ENCODE data around the gene KRTAP3-3. TPM values are rescaled to one million over a fixed set of nuclear protein-coding genes. Genes with fewer than 3 reads are reported as not detected.

The KRTAP3-3 gene
- total RNA-seq, 1 experiment from 2014 or later = not detected

DNA sequence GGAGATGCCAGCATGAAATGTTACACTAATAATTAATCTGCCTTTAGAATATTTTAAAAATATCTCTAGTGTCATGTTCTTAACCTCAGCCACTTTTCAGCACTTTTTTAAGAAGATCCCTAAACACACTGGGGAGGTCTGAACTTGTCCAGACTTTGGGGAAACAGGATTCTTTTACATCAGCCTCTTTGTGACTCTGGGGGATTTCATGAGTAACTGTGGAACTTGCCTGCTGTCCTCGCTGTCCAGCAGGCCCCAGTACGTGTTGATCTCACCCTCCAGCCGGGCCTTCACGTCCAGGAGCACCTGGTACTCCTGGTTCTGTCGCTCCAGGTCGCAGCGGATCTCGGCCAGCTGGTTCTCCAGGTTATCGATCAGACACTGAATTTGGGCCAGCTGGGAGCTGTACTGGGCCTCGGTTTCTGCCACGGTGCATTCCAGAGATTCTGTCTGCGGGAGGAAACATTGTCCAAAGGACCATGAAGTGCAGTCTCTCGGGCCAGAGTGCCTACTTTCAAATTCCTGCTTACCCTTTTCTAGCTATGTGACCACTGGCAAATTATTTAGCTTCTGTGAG lies 15.3 kb downstream of the KRTAP3-3 start:
- H3K36me3 ChIP-seq (ENCODE audit: insufficient read depth, low read length, poor library complexity, severe bottlenecking) = no peaks in the 10 kb centered on the region
- no peak for DNase-seq (ENCODE audit: low spot score)
- no peak overlapping the region for H3K27ac ChIP-seq (ENCODE audit: low read depth, low read length, poor library complexity, severe bottlenecking)
- TF ChIP-seq EZH2 (IDR thresholded peaks at IDR 0.05; ENCODE audit: borderline replicate concordance, low read depth, low read length, poor library complexity, severe bottlenecking) = no peak
- TF ChIP-seq, protein P1, sequence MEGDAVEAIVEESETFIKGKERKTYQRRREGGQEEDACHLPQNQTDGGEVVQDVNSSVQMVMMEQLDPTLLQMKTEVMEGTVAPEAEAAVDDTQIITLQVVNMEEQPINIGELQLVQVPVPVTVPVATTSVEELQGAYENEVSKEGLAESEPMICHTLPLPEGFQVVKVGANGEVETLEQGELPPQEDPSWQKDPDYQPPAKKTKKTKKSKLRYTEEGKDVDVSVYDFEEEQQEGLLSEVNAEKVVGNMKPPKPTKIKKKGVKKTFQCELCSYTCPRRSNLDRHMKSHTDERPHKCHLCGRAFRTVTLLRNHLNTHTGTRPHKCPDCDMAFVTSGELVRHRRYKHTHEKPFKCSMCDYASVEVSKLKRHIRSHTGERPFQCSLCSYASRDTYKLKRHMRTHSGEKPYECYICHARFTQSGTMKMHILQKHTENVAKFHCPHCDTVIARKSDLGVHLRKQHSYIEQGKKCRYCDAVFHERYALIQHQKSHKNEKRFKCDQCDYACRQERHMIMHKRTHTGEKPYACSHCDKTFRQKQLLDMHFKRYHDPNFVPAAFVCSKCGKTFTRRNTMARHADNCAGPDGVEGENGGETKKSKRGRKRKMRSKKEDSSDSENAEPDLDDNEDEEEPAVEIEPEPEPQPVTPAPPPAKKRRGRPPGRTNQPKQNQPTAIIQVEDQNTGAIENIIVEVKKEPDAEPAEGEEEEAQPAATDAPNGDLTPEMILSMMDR (conservative IDR thresholded peaks at IDR 0.05; ENCODE audit: low read depth, low read length) = no peak
- no peaks in the 10 kb centered on the region for H3K27me3 ChIP-seq (replicated peaks; ENCODE audit: insufficient read depth, low read depth, low read length, poor library complexity)
- no peaks in the 10 kb centered on the region for H3K4me1 ChIP-seq (ENCODE audit: insufficient read depth, low read length, poor library complexity, severe bottlenecking)
- intact Hi-C loops (cut with micrococcal nuclease; ENCODE audit: unreplicated experiment) = no loop called here
- H3K4me3 ChIP-seq (ENCODE audit: low read depth, low read length, poor library complexity, severe bottlenecking) = no peak overlapping the region
- CTCF ChIA-PET = no interaction called here
- POLR2A ChIA-PET (ENCODE audit: low non-redundant PET) = no interaction called here
- no peaks in the 10 kb centered on the region for H3K9me3 ChIP-seq (ENCODE audit: low read depth, low read length, poor library complexity, severe bottlenecking)
- BruUV-seq (replicated peaks) = no TSS peak

DNA sequence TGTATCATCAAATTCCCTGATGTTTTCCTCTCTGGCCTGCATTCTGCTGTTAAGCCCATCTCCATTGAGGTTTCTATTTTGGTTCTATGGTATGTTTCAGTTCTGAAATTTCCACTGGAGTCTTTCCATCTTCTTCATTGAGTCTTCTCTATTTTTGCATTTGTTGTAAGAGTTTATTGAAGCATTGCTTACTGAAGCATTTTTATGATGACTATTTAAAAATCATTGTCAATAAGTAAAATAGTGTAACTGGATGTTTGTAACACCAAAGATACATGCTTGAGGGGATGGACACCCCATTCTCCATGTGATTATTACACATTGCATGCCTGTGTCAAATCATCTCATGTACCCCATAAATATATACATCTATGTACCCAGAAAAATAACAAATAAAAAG lies 18.4 kb downstream of the KRTAP3-3 start:
- H3K9me3 ChIP-seq (ENCODE audit: low read depth, low read length, poor library complexity, severe bottlenecking) = no peaks in the 10 kb centered on the region
- no TSS peak for BruUV-seq (replicated peaks)
- H3K27ac ChIP-seq (ENCODE audit: low read depth, low read length, poor library complexity, severe bottlenecking) = no peak overlapping the region
- intact Hi-C loops (cut with micrococcal nuclease; ENCODE audit: unreplicated experiment) = no loop called here
- no peaks in the 10 kb centered on the region for H3K4me1 ChIP-seq (ENCODE audit: insufficient read depth, low read length, poor library complexity, severe bottlenecking)
- H3K4me3 ChIP-seq (ENCODE audit: low read depth, low read length, poor library complexity, severe bottlenecking) = no peak overlapping the region
- DNase-seq (ENCODE audit: low spot score) = no peak
- ChIA-PET POLR2A (ENCODE audit: low non-redundant PET) (no interaction called here), CTCF (no interaction called here)
- no peaks in the 10 kb centered on the region for H3K36me3 ChIP-seq (ENCODE audit: insufficient read depth, low read length, poor library complexity, severe bottlenecking)
- no peaks in the 10 kb centered on the region for H3K27me3 ChIP-seq (replicated peaks; ENCODE audit: insufficient read depth, low read depth, low read length, poor library complexity)
- TF ChIP-seq EZH2 (IDR thresholded peaks at IDR 0.05; ENCODE audit: borderline replicate concordance, low read depth, low read length, poor library complexity, severe bottlenecking) = no peak
- TF ChIP-seq, protein P1 (conservative IDR thresholded peaks at IDR 0.05; ENCODE audit: low read depth, low read length) = no peak

DNA sequence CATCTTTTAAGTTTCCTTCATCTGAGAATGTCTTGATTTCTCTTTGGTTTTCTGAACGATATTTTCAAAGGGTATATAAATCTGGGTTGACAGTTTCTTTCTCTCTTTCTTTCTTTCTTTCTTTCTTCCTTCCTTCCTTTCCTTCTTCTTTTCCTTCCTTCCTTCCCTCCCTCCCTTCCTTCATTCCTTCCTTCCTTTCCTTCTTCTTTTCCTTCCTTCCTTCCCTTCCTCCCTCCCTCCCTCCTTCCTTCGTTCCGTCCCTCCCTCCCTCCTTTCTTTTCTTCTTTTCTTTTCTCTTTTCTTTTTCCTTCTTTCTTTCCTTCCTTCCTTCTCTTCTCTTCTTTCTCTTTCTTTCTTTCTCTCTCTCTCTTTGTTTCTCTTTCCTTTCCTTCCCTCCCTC lies 19.6 kb downstream of the KRTAP3-3 start:
- ChIA-PET CTCF (interaction anchor here (0.7 kb wide), 1 partner anchor 13 kb away, joined by 3 read pairs; no protein-coding TSS in a partner anchor), POLR2A (ENCODE audit: low non-redundant PET) (no interaction called here)
- Histone ChIP-seq H3K27me3 (replicated peaks; ENCODE audit: insufficient read depth, low read depth, low read length, poor library complexity) (no peaks in the 10 kb centered on the region), H3K4me3 (ENCODE audit: low read depth, low read length, poor library complexity, severe bottlenecking) (no peak overlapping the region), H3K9me3 (ENCODE audit: low read depth, low read length, poor library complexity, severe bottlenecking) (no peaks in the 10 kb centered on the region), H3K36me3 (ENCODE audit: insufficient read depth, low read length, poor library complexity, severe bottlenecking) (no peaks in the 10 kb centered on the region), H3K4me1 (ENCODE audit: insufficient read depth, low read length, poor library complexity, severe bottlenecking) (no peaks in the 10 kb centered on the region), H3K27ac (ENCODE audit: low read depth, low read length, poor library complexity, severe bottlenecking) (no peak overlapping the region)
- BruUV-seq (replicated peaks) = no TSS peak
- no peak for DNase-seq (ENCODE audit: low spot score)
- TF ChIP-seq, protein P1 (conservative IDR thresholded peaks at IDR 0.05; ENCODE audit: low read depth, low read length) = no peak
- no peak for TF ChIP-seq EZH2 (IDR thresholded peaks at IDR 0.05; ENCODE audit: borderline replicate concordance, low read depth, low read length, poor library complexity, severe bottlenecking)
- intact Hi-C loops (cut with micrococcal nuclease; ENCODE audit: unreplicated experiment) = no loop called here
